GM18520 (cell line): ENCODE data around the gene TMEM39B.
A peak's percentile ranks its signal among the peaks of the same experiment; 100 is the strongest.
"Not testable (repeated sequence)": the region's sequence is repeated elsewhere in the genome, so short reads cannot be mapped to it uniquely, and the experiment has no call there.

ENCODE experiments used
- ATAC-seq: cut with Tn5 transposase; IDR thresholded peaks from one replicate; pipeline ENCODE4 v1.9.1; 2021; ENCODE audit not compliant: unreplicated experiment

Gene TMEM39B

DNA sequence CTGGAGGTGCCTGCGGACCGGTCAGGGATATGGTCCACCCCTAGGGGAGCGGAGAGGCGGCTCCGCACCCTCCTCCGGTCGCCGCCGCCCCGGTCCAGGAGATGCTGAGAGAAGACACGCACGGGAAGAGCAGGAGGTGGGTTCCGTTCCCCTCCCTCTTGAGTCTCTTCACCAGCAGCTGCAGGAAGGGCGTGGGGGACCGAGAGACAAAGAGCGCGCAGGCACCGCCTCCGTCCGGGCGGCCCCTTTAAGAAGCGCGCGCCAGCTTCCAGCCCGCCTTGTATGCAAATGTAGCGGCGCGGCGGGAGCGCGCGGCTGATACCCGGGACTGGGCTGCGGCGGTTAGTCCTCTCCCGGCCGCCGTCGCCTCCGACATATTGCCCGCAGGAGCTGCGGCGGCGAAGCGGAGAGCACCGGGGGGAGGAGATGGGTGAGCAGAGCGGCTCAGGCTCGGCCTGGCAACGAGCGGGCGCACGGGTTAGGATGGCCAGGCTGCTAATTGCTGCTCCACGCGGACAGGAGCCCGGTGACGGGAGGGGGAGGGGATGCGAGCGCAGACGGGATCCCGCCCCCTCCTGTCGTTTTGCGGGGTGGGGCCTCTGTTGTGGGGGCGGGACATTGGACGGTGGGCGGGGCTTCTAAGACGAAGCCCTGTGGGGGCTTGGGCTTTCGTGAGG, at the start of gene TMEM39B:
TSS of gene TMEM39B (plus strand) at position 318 of the 677 bp plus-strand sequence. CDS start at position 427, 109 bp downstream.
- peak; percentile 76 for ATAC-seq

DNA sequence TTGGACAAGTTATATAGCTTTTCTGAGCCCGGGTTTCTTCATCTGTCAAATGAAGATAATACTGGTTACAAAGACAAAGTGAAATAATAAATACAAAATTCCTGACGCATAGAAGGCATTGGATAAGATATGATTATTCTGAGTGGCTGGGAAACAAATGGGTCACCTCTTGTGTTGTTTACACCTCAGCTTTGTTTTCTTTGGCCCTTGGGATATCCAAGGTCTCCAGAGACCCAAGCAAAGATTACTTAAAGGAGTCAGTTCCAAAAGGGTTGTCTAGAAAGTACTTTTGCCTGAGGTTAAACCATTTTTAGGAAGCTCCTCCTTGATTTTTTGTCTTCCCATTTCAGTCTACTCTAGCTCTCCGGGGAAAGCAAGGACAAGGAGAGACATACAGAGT, 49.4 kb upstream of the TMEM39B start:
- no peak for ATAC-seq

DNA sequence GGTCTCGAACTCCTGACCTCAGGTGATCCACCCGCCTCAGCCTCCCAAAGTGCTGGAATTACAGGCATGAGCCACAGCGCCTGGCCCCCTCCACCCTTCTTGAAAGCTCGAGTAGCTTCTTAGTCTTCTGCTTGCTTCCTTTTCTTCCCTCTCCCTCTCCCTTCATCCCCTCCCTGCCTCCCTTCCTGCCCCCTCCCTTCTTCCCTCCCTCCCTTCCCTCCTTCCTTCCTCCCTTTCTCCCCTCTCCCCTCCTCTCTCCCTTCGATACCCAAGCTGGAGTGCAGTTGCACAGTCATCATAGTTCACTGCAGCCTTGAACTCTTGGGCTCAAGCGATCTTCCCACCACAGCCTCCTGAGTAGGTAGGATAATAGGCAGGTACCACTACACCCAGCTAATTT, 47.2 kb upstream of the TMEM39B start:
- ATAC-seq: no peak

DNA sequence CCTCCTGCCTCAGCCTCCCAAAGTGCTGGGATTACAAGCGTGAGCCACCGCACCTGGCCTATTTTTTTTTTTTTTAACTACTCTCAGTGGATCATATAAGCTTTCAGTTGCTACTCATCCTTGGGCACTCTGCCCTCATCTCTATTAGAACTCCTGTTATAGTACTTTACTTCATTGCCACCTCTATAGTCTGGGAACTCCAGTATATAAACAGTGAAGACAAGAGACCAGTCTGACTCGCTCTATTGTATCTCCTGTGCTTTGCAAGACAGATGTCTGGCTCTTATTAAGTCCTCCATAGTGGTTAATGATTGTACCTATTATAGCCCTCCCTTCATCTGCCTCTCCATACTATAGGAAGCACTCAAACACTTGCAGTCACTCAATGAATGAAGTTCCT, 44.0 kb upstream of the TMEM39B start:
- ATAC-seq: no peak

DNA sequence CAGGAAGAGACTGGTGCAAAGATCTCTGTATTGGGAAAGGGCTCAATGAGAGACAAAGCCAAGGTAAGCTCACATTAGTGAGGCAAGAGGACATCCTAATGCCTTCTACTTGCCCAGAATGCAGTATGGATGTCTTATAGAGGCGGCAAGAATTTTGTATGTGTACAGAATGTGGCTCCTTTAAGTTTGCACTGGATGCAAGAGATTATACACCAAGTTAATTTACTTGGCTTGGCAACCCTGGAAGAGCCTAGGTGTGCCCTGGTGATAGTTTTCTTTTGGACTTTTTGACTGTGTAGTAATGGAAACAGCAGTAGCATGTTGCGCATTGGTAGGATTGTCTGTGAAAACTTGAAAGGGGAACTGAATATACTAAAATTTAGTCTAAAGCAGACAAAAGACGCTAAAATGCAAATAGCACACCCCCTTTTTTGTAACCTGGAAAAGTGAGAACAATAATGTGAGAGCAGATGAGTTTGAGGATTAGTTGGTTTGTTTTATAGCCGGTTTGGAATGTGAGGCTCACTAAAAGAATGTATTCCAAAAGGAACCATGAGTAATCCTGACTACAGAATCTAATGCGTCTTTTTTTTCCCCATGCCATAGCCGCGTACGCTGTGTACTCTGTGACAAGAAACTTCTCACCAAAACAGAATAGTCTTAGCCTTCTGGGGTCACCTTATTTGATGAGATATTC, 41.0 kb upstream of the TMEM39B start:
- no peak for ATAC-seq

DNA sequence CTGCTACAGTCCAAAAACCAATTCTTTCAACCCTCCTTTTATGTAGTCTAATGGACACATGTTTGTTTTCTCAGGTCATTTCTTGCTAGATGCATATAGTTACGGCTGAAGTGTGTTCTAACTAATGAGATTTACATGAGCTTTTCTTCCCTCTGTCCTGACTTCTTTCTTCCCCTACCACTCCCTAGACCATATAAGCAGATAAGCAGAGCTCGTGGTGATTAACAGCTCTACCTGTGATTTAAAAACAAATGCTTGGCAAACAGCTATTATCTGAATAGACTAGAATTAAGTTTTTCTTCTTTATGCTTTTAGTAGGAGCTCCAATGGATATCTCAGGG, 40.5 kb upstream of the TMEM39B start:
- no peak for ATAC-seq

DNA sequence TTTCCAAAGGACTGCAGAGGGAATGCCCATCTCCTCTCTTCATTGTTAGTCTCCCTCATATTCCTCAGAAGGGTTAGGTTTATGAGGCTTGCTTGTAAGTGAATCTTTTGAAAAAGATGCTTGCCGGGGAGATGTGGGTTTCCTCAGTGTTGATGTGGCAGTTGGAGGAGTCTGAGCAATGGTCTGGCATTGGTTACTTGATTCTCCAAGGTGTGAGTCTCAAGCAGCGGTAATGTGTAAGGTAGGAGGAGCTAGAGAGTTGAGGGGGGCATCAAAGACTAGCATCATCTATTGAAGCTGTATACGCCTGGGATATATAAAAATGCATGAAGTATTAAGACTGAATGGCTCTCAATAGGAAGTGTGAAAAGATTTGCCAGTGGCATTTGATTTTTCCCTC, 37.6 kb upstream of the TMEM39B start:
- no peak for ATAC-seq

DNA sequence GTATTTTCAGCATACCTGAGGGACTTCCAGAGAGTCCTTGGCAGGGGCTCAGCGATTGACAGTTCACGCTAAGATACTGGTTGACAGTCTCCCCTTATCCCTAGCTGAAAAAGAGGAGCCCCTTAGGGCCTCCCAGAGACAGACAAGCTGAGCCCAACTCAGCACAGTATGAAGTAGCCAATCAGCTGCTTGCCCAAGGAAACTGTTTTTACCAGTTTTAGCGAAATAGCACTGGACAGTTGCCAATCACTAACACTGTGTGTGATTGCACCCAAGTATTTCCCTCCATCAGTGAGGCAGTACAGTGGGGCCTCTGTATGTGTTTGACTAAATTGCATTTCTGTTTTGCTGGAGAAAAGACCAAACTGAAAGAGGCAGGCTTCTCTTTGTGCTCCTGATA, 32.0 kb upstream of the TMEM39B start:
- no peak for ATAC-seq

DNA sequence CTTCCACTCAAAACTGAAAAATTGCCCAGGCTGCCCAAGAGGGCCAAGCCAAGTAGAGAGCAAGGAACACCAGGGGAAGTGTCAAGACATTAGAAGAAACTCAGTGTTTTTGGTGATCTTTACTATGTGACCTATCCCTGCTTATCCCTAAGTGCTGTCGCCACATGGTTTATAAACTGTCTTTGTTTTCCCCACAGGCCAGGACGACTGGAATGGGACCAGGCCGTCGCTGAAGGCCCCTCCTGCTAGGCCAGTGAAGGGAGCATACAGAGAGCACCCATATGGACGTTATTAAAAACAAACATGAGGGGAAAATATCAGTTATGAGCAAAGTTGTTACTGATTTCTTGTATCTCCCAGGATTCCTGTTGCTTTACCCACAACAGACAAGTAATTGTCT, 30.4 kb upstream of the TMEM39B start:
- ATAC-seq: no peak

DNA sequence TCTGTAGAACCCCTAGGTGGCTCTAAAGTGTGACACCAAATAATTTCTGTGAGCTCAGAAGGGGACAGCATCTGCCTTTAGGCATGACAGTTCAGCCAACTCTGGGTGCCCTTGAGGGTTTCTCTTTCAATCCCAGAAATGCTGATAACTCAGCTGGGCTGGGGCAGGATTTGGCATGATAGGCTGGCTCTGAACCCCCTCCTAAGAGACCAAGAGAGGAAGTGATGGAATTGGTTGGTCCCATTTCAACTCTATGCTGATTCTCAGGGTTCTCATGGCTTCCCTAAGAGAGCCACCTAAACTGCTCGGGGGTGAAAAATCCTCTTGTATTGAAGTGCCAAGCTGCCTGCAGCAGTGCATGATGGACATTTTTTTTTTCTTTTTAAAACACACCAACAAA, 28.5 kb upstream of the TMEM39B start:
- no peak for ATAC-seq

DNA sequence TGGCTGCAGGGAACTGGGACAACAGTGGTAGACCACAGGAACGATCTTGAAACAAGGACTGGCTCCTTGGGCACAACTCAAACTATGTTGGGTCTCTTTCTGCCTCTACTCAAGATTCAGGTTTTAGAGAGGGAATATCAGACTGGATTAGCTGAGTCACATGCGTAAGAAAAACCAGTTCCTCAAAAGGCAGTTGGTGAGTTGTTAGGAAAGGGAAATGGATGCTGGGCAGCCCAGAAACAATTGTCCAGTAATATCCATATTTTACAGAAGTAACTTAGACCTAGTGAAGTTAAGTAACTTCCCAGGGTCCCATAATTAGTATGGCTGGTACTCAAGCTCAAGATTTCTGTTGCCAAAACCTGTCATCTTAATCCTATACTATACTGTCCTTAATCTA, 27.0 kb upstream of the TMEM39B start:
- ATAC-seq: no peak

DNA sequence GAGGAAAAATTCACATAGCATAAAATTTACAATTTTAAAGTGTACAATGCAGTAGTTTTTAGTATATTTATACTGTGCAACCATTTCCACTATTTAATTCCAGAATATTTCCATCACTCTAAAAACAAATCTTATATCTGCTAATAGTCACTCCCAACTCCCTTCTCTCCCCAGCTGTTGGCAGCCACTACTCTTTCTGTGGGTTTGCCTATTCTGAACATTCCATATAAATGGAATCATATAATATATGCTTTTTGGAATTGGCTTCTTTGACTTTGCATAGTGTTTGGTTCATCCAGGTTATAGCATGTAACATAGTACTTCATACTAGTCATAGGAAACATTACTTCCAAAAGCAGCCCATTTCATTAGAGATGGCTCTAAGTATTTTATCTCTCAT, 25.0 kb upstream of the TMEM39B start:
- ATAC-seq: no peak

DNA sequence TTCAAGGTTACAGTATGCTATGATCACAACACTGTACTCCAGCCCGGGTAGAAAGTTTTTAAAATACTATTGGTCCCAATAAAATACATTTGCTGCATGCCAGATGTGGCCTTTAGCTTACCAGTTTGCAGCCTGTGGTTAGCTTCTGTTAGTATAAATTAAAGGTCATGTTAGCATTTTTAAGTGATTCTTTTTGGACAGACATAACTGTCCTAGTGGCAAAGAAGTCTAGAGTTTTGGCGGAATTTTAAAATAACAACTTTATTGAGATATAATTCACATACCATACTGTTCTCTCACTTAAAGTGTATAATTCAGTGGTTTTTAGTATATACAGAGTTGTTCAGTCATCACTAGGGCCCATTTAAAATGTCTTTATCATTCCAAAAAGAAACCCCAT, 24.3 kb upstream of the TMEM39B start:
- ATAC-seq: no peak

DNA sequence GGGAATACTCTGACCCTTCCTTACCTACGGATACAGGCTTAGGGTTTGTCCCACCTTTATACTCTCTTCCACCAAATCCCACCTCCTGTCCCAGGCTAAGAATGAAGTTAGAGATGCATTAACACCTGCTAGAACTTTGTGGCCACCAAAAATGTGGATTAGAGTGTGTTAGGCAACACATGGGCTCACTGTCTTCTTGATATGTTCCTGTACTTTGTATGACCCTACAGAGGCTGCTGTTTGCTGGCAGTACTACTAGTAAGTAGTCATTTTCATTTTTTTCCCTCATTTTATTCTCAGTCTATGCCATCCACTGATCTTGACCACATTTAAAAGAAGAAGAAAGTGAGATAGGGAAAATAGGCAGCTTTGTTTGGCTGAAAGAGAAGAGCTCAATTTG, 21.0 kb upstream of the TMEM39B start:
- ATAC-seq: no peak

DNA sequence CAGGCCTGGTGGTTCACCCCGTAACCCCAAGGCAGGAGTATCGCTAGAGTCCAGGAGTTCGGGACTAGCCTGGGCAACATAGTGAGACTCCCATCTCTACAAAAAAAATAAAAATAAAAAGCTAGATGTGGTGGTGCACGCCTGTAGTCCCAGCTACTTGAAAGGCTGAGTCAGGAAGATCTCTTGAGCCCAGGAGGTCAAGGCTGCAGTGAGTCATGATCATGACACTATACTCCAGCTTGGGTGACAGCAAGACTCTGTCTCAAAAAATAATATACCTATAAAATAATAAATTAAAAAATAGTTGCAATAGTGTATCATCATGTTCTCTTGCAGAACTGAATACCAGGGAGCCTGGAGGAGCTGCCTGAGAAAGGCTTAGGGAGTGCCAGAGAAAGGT, 19.9 kb upstream of the TMEM39B start:
- ATAC-seq: no peak

DNA sequence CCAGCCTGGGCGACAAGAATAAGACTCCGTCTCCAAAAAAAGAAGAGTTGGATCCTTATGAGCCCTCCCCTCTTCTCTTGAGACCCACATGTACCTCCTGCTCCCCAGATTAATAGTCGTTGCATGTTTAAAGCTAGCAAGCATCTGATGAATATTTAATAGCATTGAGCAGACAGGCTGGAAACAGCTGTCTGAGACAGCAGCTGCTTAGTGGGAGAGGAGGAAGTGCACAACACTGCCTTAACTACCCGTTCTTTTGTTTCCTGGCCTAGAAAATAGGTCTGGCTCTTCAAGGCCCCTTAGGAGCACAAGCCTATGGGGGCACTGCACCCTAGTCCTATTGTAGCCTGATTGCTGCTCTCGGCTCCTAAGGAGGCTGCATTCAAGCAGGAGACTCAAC, 17.3 kb upstream of the TMEM39B start:
- ATAC-seq: no peak

DNA sequence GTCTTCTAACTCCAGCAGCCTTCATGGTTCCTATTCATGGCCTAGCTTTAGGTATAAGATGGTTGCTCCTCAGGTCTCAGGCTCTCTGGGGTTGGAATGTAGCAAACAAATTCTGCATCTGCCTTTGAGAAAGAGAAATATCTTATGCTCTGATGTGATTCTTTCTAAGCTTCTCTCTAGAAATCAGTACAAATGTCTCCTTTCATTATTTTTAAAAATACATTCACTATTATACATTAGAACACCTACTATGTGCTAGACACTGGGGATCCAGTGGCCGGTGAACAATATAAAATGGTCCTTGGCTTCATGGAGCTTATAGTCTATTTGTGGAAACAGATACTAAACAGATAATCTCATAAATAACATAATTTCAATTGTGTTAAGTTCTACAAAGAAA, 16.1 kb upstream of the TMEM39B start:
- no peak for ATAC-seq

DNA sequence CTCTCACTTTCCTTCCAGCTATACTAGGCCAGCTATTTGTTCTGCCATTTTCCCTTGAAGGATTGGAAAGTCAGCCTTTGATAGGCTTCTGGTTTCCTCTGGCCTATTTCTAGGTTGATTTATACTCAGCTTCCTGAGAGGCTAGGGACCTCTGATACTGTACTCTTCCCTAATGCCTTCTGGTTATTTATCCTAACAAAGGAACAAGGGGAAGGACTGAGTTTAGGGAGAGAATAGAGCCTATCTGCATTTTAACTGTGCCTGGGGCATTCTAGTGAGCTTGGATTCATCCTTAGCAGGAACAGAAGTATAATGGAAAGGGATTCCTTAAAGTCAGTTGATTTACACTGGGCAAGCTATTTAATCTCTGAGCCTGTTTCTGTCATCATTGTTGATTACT, 11.8 kb upstream of the TMEM39B start:
- ATAC-seq: no peak

DNA sequence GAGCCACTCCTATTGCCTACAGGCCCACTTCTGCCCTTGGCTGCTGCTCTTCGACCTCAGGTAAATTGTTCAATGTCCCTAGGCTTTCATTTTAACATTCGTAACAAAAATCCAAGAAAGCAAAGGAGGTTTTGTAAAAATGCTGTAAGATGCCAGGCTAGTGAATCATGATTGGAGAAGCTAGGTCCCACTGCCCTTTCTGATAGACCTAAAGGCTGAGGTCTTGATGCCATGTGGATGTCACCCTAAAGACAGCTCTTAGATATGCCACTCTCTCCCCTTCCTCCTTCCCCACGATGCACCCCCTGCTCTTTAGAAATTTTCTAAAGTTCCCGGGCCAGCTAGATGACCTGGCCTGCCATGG, 9.9 kb upstream of the TMEM39B start:
- no peak for ATAC-seq

DNA sequence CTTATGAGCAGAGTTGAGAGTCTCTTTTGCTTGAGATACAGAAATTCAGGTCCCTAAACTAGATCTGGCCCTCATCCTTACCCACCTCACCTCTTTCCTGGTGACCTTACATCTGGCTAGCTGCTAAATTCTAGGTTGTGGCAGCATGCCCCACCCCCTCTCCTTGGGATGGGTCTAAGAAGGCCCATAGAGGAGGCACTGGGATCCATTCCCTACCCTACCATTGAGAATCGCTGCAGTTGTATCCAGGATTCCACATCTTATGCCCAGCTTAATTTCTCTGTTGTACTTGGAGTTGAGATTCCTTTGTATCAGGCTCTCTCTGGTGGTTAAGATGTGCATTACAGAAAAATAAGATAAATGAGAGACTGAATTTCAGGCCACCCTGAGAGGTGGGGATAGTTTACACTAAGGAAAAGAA, 9.5 kb upstream of the TMEM39B start:
- no peak for ATAC-seq

DNA sequence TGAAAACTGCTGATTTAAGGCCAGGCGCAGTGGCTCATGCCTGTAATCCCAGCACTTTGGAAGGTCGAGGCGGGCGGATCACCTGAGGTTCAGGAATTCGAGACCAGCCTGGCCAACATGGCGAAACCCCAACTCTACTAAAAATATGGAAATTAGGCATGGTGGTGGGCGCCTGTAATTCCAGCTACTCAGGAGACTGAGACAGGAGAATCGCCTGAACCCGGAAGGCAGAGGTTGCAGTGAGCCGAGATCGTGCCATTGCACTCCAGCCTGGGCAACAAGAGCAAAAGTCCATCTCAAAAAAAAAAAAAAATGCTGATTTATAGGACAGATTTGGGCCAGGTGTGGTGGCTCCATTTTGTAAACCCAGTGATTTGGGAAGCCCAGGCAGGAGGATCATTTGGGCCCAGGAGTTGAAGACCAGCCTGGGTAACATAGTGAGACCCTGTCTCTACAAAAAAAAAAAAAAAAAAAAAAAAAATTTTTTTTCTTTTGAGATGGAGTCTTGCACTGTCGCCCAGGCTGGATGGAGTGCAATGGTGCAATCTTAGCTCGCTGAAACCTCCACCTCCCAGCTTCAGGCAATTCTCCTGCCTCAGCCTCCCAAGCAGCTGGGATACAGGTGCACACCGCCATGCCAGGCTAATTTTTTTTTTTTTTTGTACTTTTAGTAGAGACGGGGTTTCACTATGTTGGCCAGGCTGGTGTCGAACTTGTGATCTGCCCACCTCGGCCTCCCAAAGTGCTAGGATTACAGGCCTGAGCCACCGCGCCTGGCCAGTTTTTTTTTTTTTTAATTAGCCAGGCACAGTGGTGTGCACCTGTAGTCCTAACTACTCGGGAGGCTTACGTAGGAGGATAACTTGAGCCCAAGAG, 6.9 kb upstream of the TMEM39B start:
- not testable (repeated sequence) for ATAC-seq

DNA sequence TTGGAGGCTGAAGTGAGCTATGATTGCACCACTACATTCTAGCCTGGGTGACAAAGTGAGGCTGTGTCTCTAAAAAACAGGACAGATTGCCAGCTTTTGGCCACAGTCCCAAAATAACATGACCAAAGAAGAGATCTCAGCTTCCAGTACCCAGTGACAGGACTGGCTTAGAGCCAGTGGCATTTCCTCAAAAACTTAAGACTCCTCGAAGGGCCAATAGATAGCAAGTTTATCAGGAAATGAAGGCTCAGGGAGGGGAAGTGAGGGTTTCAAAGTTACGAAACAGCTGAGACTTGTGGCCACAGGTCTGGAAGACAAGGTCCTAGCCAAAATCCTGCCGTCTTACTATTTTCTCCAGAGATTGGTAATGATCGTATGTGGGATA, 6.3 kb upstream of the TMEM39B start:
- no peak for ATAC-seq
